ENCODE results near the gene G3BP2. TPM values are rescaled to one million over a fixed set of nuclear protein-coding genes. Genes with fewer than 3 reads are reported as not detected.

G3BP2 gene
- total and polyA plus RNA-seq, 2 donors (not counting 1 experiment from before 2014, with no cell fraction given) = 33.0 to 154 TPM

DNA sequence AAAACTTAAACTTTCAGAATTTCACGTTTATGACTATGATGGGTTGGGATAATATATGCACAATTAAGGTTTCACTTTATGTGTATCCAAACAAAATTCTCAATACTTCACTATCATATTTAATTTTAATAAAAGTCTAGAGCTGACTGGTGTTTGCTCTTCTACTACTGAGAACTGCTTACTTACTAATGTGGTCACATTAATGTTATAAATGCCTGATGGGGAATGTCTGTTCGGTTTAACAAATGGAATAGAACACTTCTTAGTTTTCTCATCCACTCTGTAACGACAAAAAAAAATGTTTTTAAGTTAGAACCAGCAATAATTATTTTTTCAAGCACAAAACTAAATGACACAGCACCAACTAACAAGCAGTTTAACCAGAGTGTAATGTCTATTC lies 77.2 kb downstream of the G3BP2 start:
- Histone ChIP-seq H3K36me3 (replicated peaks in 1 of 2; ENCODE audit: control extremely low read depth in 1 of 2, control insufficient read depth in 1 of 2, extremely low read depth in 1 of 2, insufficient read depth in 2 of 2, low read length in 1 of 2) (no peaks in the 10 kb centered on the region), H2AFZ (ENCODE audit: insufficient read depth, low read depth, low read length, poor library complexity, severe bottlenecking) (no peak overlapping the region), H3K4me3 (ENCODE audit: control extremely low read depth in 1 of 5, extremely low read depth in 1 of 5, insufficient read depth in 1 of 5, low read depth in 2 of 5, low read length in 4 of 5) (no peak overlapping the region), H3K9me3 (ENCODE audit: control extremely low read depth in 1 of 3, control insufficient read depth in 2 of 3, insufficient read depth in 1 of 3, low read length in 2 of 3) (no peaks in the 10 kb centered on the region), H3K27me3 (replicated peaks in 1 of 4; ENCODE audit: control extremely low read depth in 1 of 4, control insufficient read depth in 3 of 4, insufficient read depth in 4 of 4, low read length in 3 of 4) (no peaks in the 10 kb centered on the region), H3K4me2 (replicated peaks; ENCODE audit: low read depth, low read length, poor library complexity, severe bottlenecking) (no peak overlapping the region), H3K4me1 (ENCODE audit: control insufficient read depth in 2 of 2, insufficient read depth in 2 of 2, low read length in 2 of 2) (no peaks in the 10 kb centered on the region), H3K79me2 (ENCODE audit: control insufficient read depth, insufficient read depth, low read length) (no peaks in the 10 kb centered on the region), H3K9ac (ENCODE audit: low read length) (no peak overlapping the region), H3K27ac (ENCODE audit: low read length in 2 of 2) (no peak overlapping the region), H4K20me1 (ENCODE audit: control insufficient read depth, insufficient read depth, low read length, poor library complexity, severe bottlenecking) (no peaks in the 10 kb centered on the region)
- H3K4me3 Mint-ChIP-seq = no peak overlapping the region
- ChIA-PET POLR2A (no interaction called here), CTCF (no interaction called here)
- no peak overlapping the region for H3K27ac Mint-ChIP-seq
- intact Hi-C loops (cut with micrococcal nuclease) = no loop called here
- no peak for ATAC-seq (ENCODE audit: low read depth)
- TF ChIP-seq CTCF (IDR thresholded peaks at IDR 0.05) = no peak
- TF ChIP-seq EZH2 (IDR thresholded peaks at IDR 0.05; ENCODE audit: borderline replicate concordance, insufficient read depth, low read depth, low read length, poor library complexity, severe bottlenecking) = no peak
- H3K27me3 Mint-ChIP-seq = peaks cover 6% of the 10 kb centered on the region
- DNase-seq = no peak
- H3K9me3 Mint-ChIP-seq (ENCODE audit: insufficient read depth) = no peaks in the 10 kb centered on the region
- no CpG with 5 or more reads among the region's 3 CpGs for WGBS (ENCODE audit: insufficient coverage)
- H3K4me1 Mint-ChIP-seq = no peaks in the 10 kb centered on the region

GRCh38 chr4:75593393-75593792 lies 79.8 kb downstream of the G3BP2 start:
- Histone ChIP-seq H3K4me3 (ENCODE audit: control extremely low read depth in 1 of 5, extremely low read depth in 1 of 5, insufficient read depth in 1 of 5, low read depth in 2 of 5, low read length in 4 of 5) (no peak overlapping the region), H3K9ac (ENCODE audit: low read length) (no peak overlapping the region), H3K9me3 (ENCODE audit: control extremely low read depth in 1 of 3, control insufficient read depth in 2 of 3, insufficient read depth in 1 of 3, low read length in 2 of 3) (no peaks in the 10 kb centered on the region), H3K4me1 (ENCODE audit: control insufficient read depth in 2 of 2, insufficient read depth in 2 of 2, low read length in 2 of 2) (no peaks in the 10 kb centered on the region), H3K79me2 (ENCODE audit: control insufficient read depth, insufficient read depth, low read length) (no peaks in the 10 kb centered on the region), H3K27me3 (replicated peaks in 1 of 4; ENCODE audit: control extremely low read depth in 1 of 4, control insufficient read depth in 3 of 4, insufficient read depth in 4 of 4, low read length in 3 of 4) (no peaks in the 10 kb centered on the region), H3K27ac (ENCODE audit: low read length in 2 of 2) (no peak overlapping the region), H2AFZ (ENCODE audit: insufficient read depth, low read depth, low read length, poor library complexity, severe bottlenecking) (no peak overlapping the region), H4K20me1 (ENCODE audit: control insufficient read depth, insufficient read depth, low read length, poor library complexity, severe bottlenecking) (no peaks in the 10 kb centered on the region), H3K36me3 (replicated peaks in 1 of 2; ENCODE audit: control extremely low read depth in 1 of 2, control insufficient read depth in 1 of 2, extremely low read depth in 1 of 2, insufficient read depth in 2 of 2, low read length in 1 of 2) (no peaks in the 10 kb centered on the region), H3K4me2 (replicated peaks; ENCODE audit: low read depth, low read length, poor library complexity, severe bottlenecking) (no peak overlapping the region)
- H3K4me1 Mint-ChIP-seq = no peaks in the 10 kb centered on the region
- ATAC-seq (ENCODE audit: low read depth) = no peak
- no peak overlapping the region for H3K27ac Mint-ChIP-seq
- no peak for TF ChIP-seq CTCF (IDR thresholded peaks at IDR 0.05)
- no peak for TF ChIP-seq EZH2 (IDR thresholded peaks at IDR 0.05; ENCODE audit: borderline replicate concordance, insufficient read depth, low read depth, low read length, poor library complexity, severe bottlenecking)
- no CpG with 5 or more reads among the region's 1 CpG for WGBS (ENCODE audit: insufficient coverage)
- intact Hi-C loops (cut with micrococcal nuclease) = no loop called here
- CTCF ChIA-PET = no interaction called here
- DNase-seq = no peak
- no peaks in the 10 kb centered on the region for H3K9me3 Mint-ChIP-seq (ENCODE audit: insufficient read depth)
- POLR2A ChIA-PET = no interaction called here
- H3K27me3 Mint-ChIP-seq = no peaks in the 10 kb centered on the region
- no peak overlapping the region for H3K4me3 Mint-ChIP-seq

Small RNA genes lying within 50 kb of the gene (small RNA-seq; reads per million reads assigned to genes)
- gene RF00019 (ENCODE audit: insufficient read length, low read depth, low replicate concordance) = not detected

Other genes starting within 250 kb of the G3BP2 start
- gene RCHY1, start 159.0 kb downstream of the G3BP2 start, total RNA-seq = 33.3 and 34.5 TPM in 2 replicates
- 19.7 and 19.8 TPM in 2 replicates for gene RCHY1, start 159.0 kb downstream of the G3BP2 start, polyA plus RNA-seq
- 34.5 and 38.3 TPM in 2 replicates for gene THAP6, start 158.9 kb downstream of the G3BP2 start, total RNA-seq
- 8.9 and 11.1 TPM in 2 replicates for gene THAP6, start 158.9 kb downstream of the G3BP2 start, polyA plus RNA-seq
- gene ODAPH, start 117.3 kb downstream of the G3BP2 start, total RNA-seq = 0.36 and 0.81 TPM in 2 replicates
- 0.09 TPM in 1 of 2 replicates, not detected in the other for gene ODAPH, start 117.3 kb downstream of the G3BP2 start, polyA plus RNA-seq
- 0.27 and 0.81 TPM in 2 replicates for gene CDKL2, start 42.9 kb downstream of the G3BP2 start, total RNA-seq
- not detected in 2 replicates for gene CDKL2, start 42.9 kb downstream of the G3BP2 start, polyA plus RNA-seq
- 42.6 and 45.0 TPM in 2 replicates for gene USO1, start 51.2 kb upstream of the G3BP2 start, total RNA-seq
- gene USO1, start 51.2 kb upstream of the G3BP2 start, polyA plus RNA-seq = 12.3 and 22.9 TPM in 2 replicates
- 0.07 and 0.24 TPM in 2 replicates for gene PPEF2, start 229.0 kb upstream of the G3BP2 start, total RNA-seq
- gene PPEF2, start 229.0 kb upstream of the G3BP2 start, polyA plus RNA-seq = 0.10 and 0.32 TPM in 2 replicates

All from B cell (primary cell).